Measurements from ENCODE around the gene KY.
A peak's percentile ranks its signal among the peaks of the same experiment; 100 is the strongest.

KY gene

DNA sequence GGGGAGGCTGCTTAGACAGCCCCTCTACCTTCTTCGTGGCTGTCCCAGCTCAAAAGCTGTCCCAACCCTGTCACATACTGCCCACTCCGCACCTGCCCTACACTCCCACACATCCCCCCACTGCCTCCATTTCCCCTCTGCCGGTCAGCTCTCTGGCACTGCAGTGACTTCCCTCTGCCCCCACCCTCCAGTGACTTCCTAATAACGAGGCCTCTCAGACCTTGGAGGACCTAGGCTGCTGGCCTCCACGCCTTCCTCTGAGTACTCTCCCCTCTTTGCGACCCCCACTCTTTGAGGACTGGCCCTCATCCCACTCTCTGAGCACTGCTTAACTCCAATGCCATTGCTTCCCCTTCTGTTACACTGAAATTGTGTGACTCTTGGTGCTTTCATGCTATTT lies 45.3 kb downstream of the KY start:
- DNase-seq (ENCODE audit: low read depth), result no peak
- no peak overlapping the region for H3K4me3 ChIP-seq (replicated peaks; ENCODE audit: low read depth, low read length)
- no peak for TF ChIP-seq CTCF (IDR thresholded peaks at IDR 0.05; ENCODE audit: low read length, missing control alignments)

- no peak overlapping the region for H3K4me3 ChIP-seq (replicated peaks; ENCODE audit: low read depth, low read length)
- DNase-seq (ENCODE audit: low read depth), result no peak
- no peak for TF ChIP-seq CTCF (IDR thresholded peaks at IDR 0.05; ENCODE audit: low read length, missing control alignments)
Measured at GRCh38 chr3:134603956-134604355, 46.9 kb downstream of the KY start.

- no peak for TF ChIP-seq CTCF (IDR thresholded peaks at IDR 0.05; ENCODE audit: low read length, missing control alignments)
- no peak overlapping the region for H3K4me3 ChIP-seq (replicated peaks; ENCODE audit: low read depth, low read length)
- no peak for DNase-seq (ENCODE audit: low read depth)
Measured at GRCh38 chr3:134603480-134603879, 47.3 kb downstream of the KY start.

- no peak overlapping the region for H3K4me3 ChIP-seq (replicated peaks; ENCODE audit: low read depth, low read length)
- no peak for TF ChIP-seq CTCF (IDR thresholded peaks at IDR 0.05; ENCODE audit: low read length, missing control alignments)
- no peak for DNase-seq (ENCODE audit: low read depth)
Measured at GRCh38 chr3:134602440-134602814, 48.4 kb downstream of the KY start.

GRCh38 chr3:134601539-134602439 lies 49.0 kb downstream of the KY start:
- no peak for TF ChIP-seq CTCF (IDR thresholded peaks at IDR 0.05; ENCODE audit: low read length, missing control alignments)
- DNase-seq (ENCODE audit: low read depth), result peak; percentile 85
- H3K4me3 ChIP-seq (replicated peaks; ENCODE audit: low read depth, low read length), result no peak overlapping the region

DNA sequence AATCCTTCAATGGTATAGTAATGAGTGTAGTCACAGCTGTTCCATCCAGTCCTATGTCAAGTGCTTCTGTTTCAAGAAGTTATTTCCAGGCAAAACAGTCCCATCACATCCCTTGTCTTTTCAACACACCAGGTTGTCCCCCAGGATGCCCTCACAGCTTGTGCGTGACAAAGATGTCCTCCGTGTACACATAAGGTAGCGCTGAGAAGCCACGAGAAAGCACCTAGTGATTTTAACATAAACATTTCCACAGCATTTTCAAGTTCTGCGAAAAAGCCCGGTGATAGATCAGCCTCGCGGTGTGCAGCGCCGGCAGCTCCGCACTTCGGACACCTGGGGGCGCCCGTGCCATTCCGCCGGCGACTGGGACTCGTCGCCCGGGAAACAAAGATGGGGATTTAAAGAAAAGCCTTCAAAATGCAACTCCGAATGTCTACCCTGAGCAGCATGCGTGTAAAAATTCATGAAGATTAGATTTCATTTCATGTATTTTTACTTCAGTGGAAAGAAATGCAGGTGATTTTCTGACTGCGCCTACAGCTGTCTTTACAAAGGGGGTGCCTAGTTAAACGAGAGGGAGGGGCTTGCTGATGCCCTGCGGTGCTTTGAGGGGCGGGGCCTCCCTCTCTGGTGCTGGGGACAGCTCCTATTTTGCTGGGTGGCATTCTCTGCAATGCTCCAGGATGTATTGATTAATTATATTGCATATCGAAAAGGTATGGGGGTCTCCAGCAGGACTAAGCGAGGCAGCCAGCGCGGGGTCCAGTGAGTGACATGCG lies 49.9 kb downstream of the KY start:
- H3K4me3 ChIP-seq (replicated peaks; ENCODE audit: low read depth, low read length), result peak overlapping the region; percentile 17
- TF ChIP-seq CTCF (IDR thresholded peaks at IDR 0.05; ENCODE audit: low read length, missing control alignments), result peak; percentile 93
- DNase-seq (ENCODE audit: low read depth), result peak; percentile 70
